ENCODE results near the gene EPHA10. TPM values are rescaled to one million over a fixed set of nuclear protein-coding genes. Genes with fewer than 3 reads are reported as not detected.
A peak's percentile ranks its signal among the peaks of the same experiment; 100 is the strongest.

The EPHA10 gene
- total and polyA plus RNA-seq, 9 donors, result 0.04 to 0.27 (median 0.07) TPM; not detected in 4

- no peak overlapping the region for H3K27ac ChIP-seq (ENCODE audit: low read length)
- peaks cover 43% of the 10 kb centered on the region for H3K27me3 ChIP-seq (ENCODE audit: control insufficient read depth, insufficient read depth, low read length)
- no peaks in the 10 kb centered on the region for H3K36me3 ChIP-seq (ENCODE audit: control insufficient read depth, insufficient read depth, low read length)
- H3K4me1 ChIP-seq (ENCODE audit: control insufficient read depth, insufficient read depth, low read length), result no peaks in the 10 kb centered on the region
- no peaks in the 10 kb centered on the region for H3K9me3 ChIP-seq (replicated peaks; ENCODE audit: control insufficient read depth, low read depth, low read length)
- DNase-seq, result no peak
- H3K4me3 ChIP-seq (ENCODE audit: low read length), result no peak overlapping the region
- no CpG with 5 or more reads among the region's 2 CpGs for WGBS (ENCODE audit: insufficient coverage)
Observed at GRCh38 chr1:37767488-37767887, 2.6 kb upstream of the EPHA10 start.

GRCh38 chr1:37765916-37766664 is 1.2 kb upstream of the EPHA10 start:
- H3K9me3 ChIP-seq (replicated peaks; ENCODE audit: control insufficient read depth, low read depth, low read length), result no peaks in the 10 kb centered on the region
- H3K36me3 ChIP-seq (ENCODE audit: control insufficient read depth, insufficient read depth, low read length), result no peaks in the 10 kb centered on the region
- DNase-seq, result no peak
- H3K4me3 ChIP-seq (ENCODE audit: low read length), result no peak overlapping the region
- H3K27me3 ChIP-seq (ENCODE audit: control insufficient read depth, insufficient read depth, low read length), result peaks cover 53% of the 10 kb centered on the region
- H3K4me1 ChIP-seq (ENCODE audit: control insufficient read depth, insufficient read depth, low read length), result no peaks in the 10 kb centered on the region
- H3K27ac ChIP-seq (ENCODE audit: low read length), result no peak overlapping the region
- WGBS (ENCODE audit: insufficient coverage), result 7% methylated on average over 19 of the region's 27 CpGs

DNA sequence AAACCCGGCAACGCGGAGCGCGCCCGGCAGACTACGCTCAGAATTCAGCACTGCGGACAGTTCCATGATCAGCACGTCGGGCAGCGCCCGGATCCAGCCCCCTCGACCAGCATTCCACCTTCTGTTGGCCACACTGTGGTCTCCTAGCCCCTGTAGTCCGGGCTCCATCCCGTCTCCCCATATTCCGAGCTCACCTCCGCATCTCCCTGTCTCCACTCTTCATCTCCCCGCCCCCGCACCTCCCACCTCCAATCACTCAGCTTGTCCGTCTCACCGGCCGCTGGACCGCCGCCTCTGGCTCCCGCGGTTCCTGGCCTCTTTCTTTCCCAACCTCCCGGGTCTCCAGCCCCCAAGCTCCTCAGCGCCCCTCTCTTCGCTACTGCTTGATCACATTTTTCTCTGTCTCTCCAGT is 500 bp downstream of the EPHA10 start:
- 2% methylated on average over 29 of the region's 29 CpGs for WGBS (ENCODE audit: insufficient coverage)
- no peak overlapping the region for H3K27ac ChIP-seq (ENCODE audit: low read length)
- H3K27me3 ChIP-seq (ENCODE audit: control insufficient read depth, insufficient read depth, low read length), result peaks cover 56% of the 10 kb centered on the region
- peak; percentile 61 for DNase-seq
- H3K4me1 ChIP-seq (ENCODE audit: control insufficient read depth, insufficient read depth, low read length), result no peaks in the 10 kb centered on the region
- H3K9me3 ChIP-seq (replicated peaks; ENCODE audit: control insufficient read depth, low read depth, low read length), result no peaks in the 10 kb centered on the region
- no peak overlapping the region for H3K4me3 ChIP-seq (ENCODE audit: low read length)
- H3K36me3 ChIP-seq (ENCODE audit: control insufficient read depth, insufficient read depth, low read length), result no peaks in the 10 kb centered on the region

DNA sequence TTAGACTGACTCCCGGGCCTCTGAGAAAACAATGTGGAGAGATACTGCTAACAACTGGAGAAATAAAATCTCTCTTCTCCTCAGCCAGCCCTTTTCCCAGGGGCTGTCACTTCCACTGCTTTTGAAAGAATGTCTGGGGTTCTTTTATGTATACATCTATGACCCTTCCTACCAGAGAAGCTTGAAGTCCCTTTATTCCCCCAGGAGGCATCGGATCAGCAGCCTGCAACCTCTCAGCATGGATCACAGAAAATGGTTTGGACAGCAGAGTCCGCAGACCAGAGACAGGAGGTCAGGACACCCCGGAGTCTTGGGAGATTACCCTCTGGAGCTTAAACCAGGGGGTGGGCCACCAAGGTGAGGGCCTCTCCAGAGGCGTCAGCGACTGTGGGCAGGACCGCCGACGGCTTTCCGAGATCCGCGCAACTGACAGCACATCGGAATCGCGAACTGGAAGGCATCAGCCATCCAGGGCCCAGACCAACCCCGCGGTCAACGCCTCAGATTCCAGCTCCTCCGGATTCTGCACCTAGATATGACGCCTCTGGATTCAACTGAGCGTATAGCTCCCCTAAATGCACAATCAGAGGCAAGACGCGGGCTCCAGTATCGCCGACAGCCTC is 1.0 kb downstream of the EPHA10 start:
- Histone ChIP-seq H3K27ac (ENCODE audit: low read length) (no peak overlapping the region), H3K36me3 (ENCODE audit: control insufficient read depth, insufficient read depth, low read length) (no peaks in the 10 kb centered on the region), H3K4me1 (ENCODE audit: control insufficient read depth, insufficient read depth, low read length) (no peaks in the 10 kb centered on the region), H3K4me3 (ENCODE audit: low read length) (no peak overlapping the region), H3K27me3 (ENCODE audit: control insufficient read depth, insufficient read depth, low read length) (peaks cover 56% of the 10 kb centered on the region), H3K9me3 (replicated peaks; ENCODE audit: control insufficient read depth, low read depth, low read length) (no peaks in the 10 kb centered on the region)
- no peak for DNase-seq
- WGBS (ENCODE audit: insufficient coverage), result 18% methylated on average over 23 of the region's 25 CpGs

DNA sequence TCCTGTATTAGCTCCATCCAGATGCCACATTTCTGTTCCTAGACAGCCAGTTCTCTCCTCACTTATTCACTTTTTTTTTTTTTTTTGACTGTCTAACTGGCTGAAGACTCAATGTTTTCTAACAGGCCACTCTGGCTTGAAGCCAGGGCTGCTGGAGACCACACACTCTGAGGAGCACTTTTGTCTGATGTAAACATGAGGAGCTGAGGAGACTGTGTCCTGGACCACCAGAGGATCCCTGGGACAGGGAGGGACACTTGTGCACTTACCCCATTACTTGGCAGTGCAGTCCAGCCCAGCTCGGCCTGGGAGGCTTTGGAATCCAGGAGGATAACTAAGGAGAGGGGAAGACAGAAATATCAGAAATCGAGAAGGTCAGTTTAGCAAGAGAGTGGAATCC is 2.4 kb downstream of the EPHA10 start:
- no peak overlapping the region for H3K27ac ChIP-seq (ENCODE audit: low read length)
- no peak overlapping the region for H3K4me3 ChIP-seq (ENCODE audit: low read length)
- H3K36me3 ChIP-seq (ENCODE audit: control insufficient read depth, insufficient read depth, low read length), result no peaks in the 10 kb centered on the region
- peaks cover 56% of the 10 kb centered on the region for H3K27me3 ChIP-seq (ENCODE audit: control insufficient read depth, insufficient read depth, low read length)
- H3K9me3 ChIP-seq (replicated peaks; ENCODE audit: control insufficient read depth, low read depth, low read length), result no peaks in the 10 kb centered on the region
- no CpG with 5 or more reads among the region's 2 CpGs for WGBS (ENCODE audit: insufficient coverage)
- DNase-seq, result no peak
- H3K4me1 ChIP-seq (ENCODE audit: control insufficient read depth, insufficient read depth, low read length), result no peaks in the 10 kb centered on the region

DNA sequence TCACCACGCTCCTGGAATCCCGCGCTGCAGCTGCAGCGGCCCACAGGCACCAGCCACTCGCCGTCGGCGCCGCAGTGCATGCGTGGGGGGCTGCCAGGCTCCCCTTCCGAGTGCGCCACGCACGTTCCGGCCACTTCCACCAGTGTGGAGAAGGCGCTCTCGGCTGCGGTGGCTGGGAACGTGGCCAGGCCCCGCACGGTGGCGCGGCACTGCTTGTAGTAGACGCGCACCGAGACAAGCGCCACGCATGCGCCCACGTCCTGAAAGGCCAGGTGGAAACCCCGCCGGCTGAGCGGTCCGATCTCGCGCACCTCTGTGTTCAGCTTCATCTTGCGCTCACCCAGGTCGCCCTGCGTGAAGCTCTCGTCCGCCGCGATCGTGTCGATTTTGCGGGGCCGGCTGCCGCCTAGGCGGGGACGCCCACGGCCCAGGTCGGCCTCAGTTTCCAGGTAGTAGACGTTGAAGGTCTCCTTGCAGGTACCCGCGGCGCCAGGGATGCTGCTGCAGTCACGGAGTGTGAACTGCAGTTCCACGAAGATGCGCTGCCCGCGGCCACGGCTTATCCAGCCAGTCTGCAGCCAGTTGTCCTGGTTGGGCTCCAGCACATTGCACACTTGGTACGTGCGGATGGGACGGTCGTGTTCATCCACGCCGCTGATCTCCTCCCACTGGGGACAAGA is 3.4 kb downstream of the EPHA10 start:
- Histone ChIP-seq H3K36me3 (ENCODE audit: control insufficient read depth, insufficient read depth, low read length) (no peaks in the 10 kb centered on the region), H3K9me3 (replicated peaks; ENCODE audit: control insufficient read depth, low read depth, low read length) (no peaks in the 10 kb centered on the region), H3K27me3 (ENCODE audit: control insufficient read depth, insufficient read depth, low read length) (peaks cover 51% of the 10 kb centered on the region), H3K4me1 (ENCODE audit: control insufficient read depth, insufficient read depth, low read length) (no peaks in the 10 kb centered on the region), H3K4me3 (ENCODE audit: low read length) (no peak overlapping the region), H3K27ac (ENCODE audit: low read length) (no peak overlapping the region)
- DNase-seq, result no peak
- 44% methylated on average over 66 of the region's 68 CpGs for WGBS (ENCODE audit: insufficient coverage)

DNA sequence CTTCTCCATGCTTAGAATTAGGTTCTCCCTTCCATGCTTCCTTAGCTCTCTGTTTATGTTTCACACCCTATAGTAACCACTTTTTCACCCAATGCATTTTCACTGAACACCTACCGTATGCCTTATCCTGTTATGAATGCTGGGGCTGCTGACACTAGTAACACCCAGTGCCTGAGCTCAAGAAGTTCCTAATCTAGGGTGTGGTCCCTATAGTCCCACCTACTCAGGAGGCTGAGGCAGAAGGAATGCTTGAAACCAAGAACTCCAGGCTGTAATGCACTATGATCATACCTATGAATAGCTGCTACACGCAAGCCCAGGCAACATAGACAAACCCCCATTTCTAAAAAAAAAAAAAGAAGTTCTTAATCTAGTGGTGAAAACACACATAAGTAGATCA is 5.5 kb downstream of the EPHA10 start:
- no peaks in the 10 kb centered on the region for H3K36me3 ChIP-seq (ENCODE audit: control insufficient read depth, insufficient read depth, low read length)
- no peak for DNase-seq
- H3K9me3 ChIP-seq (replicated peaks; ENCODE audit: control insufficient read depth, low read depth, low read length), result no peaks in the 10 kb centered on the region
- H3K27ac ChIP-seq (ENCODE audit: low read length), result no peak overlapping the region
- WGBS (ENCODE audit: insufficient coverage), result no CpG with 5 or more reads among the region's 2 CpGs
- peaks cover 51% of the 10 kb centered on the region for H3K27me3 ChIP-seq (ENCODE audit: control insufficient read depth, insufficient read depth, low read length)
- no peak overlapping the region for H3K4me3 ChIP-seq (ENCODE audit: low read length)
- H3K4me1 ChIP-seq (ENCODE audit: control insufficient read depth, insufficient read depth, low read length), result no peaks in the 10 kb centered on the region

DNA sequence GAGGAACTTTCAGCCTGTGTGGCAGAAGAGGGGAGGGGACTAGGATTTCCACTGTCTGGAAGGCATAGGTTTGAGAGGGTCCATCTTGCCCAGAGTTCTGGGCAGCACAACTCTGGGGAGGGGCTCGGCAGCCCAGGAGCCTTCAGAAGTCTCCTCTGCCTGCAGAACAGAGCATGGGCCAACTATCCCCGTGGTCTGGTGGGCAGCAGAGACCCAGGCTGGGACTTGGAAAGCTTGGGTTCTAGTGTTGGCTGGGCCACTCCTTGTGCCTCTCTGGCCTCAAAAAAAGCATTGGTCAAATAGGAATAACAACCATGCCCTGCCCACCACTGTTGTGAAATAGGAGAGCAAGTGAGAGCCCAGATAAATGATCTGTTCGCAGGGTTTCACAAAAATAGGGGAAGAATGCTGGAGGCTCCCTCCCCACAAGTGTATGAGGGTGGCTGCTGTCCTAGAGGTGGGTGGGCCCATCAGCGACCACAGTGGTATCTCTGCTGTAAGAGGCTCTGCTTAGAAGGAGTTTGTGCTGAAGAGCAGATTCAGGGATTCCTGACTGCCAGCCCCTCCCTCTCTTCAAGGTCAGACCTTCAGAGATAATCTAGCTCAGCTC is 8.9 kb downstream of the EPHA10 start:
- H3K4me3 ChIP-seq (ENCODE audit: low read length), result no peak overlapping the region
- 44% methylated on average over 2 of the region's 4 CpGs for WGBS (ENCODE audit: insufficient coverage)
- peaks cover 51% of the 10 kb centered on the region for H3K27me3 ChIP-seq (ENCODE audit: control insufficient read depth, insufficient read depth, low read length)
- no peak overlapping the region for H3K27ac ChIP-seq (ENCODE audit: low read length)
- no peaks in the 10 kb centered on the region for H3K9me3 ChIP-seq (replicated peaks; ENCODE audit: control insufficient read depth, low read depth, low read length)
- no peak for DNase-seq
- no peaks in the 10 kb centered on the region for H3K4me1 ChIP-seq (ENCODE audit: control insufficient read depth, insufficient read depth, low read length)
- no peaks in the 10 kb centered on the region for H3K36me3 ChIP-seq (ENCODE audit: control insufficient read depth, insufficient read depth, low read length)

DNA sequence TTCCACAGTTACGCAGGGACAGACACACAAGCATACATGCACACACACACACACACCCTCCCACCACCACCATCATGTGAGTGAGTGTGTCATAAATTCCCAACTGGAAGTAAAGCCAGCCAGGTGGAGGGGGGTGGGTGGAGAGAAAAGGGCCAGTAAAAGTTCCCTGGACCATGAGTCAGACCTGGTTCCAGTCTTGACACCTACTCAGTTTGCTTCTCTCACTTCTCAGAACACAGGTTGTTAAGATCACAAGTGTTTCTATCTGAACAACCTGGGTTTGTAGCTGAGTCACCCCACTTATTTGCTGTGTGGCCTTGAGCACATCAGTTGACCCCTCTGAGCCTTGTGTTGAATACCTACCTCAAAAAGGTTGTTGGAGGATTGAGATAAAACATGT is 9.6 kb downstream of the EPHA10 start:
- Histone ChIP-seq H3K27me3 (ENCODE audit: control insufficient read depth, insufficient read depth, low read length) (peaks cover 55% of the 10 kb centered on the region), H3K27ac (ENCODE audit: low read length) (no peak overlapping the region), H3K4me3 (ENCODE audit: low read length) (no peak overlapping the region), H3K36me3 (ENCODE audit: control insufficient read depth, insufficient read depth, low read length) (no peaks in the 10 kb centered on the region), H3K9me3 (replicated peaks; ENCODE audit: control insufficient read depth, low read depth, low read length) (no peaks in the 10 kb centered on the region), H3K4me1 (ENCODE audit: control insufficient read depth, insufficient read depth, low read length) (no peaks in the 10 kb centered on the region)
- WGBS (ENCODE audit: insufficient coverage), result no CpG with 5 or more reads among the region's 1 CpG
- no peak for DNase-seq
